OCI-LY7 (cell line): ENCODE data around the gene CTDSPL.

Source experiments
- EZH2phosphoT487 ChIP-seq: fragments of 200-600 bp; sonication (generic); IDR thresholded peaks from 2 replicates; pipeline ENCODE4 v1.6.1; 2018; ENCODE audit warnings: low read depth, borderline replicate concordance, mild to moderate bottlenecking, mixed run types, antibody characterized with exemption, low read length, moderate library complexity, mixed read lengths
- TF ChIP-seq, protein P1 (sequence below): fragments of 200-600 bp; sonication (generic); conservative IDR thresholded peaks from 2 replicates; pipeline ENCODE4 v1.5.1; 2014; ENCODE audit warnings: mild to moderate bottlenecking, antibody characterized with exemption, low read length, moderate library complexity, mixed read lengths

DNA sequence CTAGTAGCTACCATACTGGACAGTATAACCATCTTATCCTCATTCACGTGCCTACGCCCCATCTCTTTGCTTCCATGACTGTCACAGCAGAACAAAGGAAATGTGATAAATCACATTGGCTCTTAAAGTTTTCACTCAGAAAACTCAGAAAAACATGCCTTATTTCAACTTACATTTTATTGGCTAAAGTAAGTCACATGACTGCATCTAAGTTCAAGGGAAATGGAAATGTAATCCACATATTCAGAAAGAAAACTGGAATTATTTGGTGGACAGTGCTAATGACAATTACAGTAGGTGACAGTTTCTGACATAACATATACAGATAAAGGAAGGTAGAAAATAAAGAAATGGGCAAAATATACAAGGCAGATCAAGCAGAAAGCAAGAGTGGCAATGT, 91.5 kb downstream of the CTDSPL start:
- no peak for TF ChIP-seq EZH2phosphoT487
- TF ChIP-seq, protein P1, sequence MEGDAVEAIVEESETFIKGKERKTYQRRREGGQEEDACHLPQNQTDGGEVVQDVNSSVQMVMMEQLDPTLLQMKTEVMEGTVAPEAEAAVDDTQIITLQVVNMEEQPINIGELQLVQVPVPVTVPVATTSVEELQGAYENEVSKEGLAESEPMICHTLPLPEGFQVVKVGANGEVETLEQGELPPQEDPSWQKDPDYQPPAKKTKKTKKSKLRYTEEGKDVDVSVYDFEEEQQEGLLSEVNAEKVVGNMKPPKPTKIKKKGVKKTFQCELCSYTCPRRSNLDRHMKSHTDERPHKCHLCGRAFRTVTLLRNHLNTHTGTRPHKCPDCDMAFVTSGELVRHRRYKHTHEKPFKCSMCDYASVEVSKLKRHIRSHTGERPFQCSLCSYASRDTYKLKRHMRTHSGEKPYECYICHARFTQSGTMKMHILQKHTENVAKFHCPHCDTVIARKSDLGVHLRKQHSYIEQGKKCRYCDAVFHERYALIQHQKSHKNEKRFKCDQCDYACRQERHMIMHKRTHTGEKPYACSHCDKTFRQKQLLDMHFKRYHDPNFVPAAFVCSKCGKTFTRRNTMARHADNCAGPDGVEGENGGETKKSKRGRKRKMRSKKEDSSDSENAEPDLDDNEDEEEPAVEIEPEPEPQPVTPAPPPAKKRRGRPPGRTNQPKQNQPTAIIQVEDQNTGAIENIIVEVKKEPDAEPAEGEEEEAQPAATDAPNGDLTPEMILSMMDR: no peak
